H9 (cell line): ENCODE results near the gene SV2C. TPM values are rescaled to one million over a fixed set of nuclear protein-coding genes. Genes with fewer than 3 reads are reported as not detected.

ENCODE experiments used
- DNase-seq: peaks from one replicate; pipeline ENCODE4 v3.0.0-alpha.2; 2017
- H2AFZ ChIP-seq: one replicate; pipeline ENCODE4 v1.6.1; 2013; ENCODE audit warnings: mild to moderate bottlenecking, low read length, control low read depth, moderate library complexity
- H2AK5ac ChIP-seq: 2 replicates; pipeline ENCODE4 v1.6.1; 2013; ENCODE audit warnings: low read length, control low read depth, mixed read lengths; ENCODE audit not compliant: insufficient read length
- H2BK120ac ChIP-seq: one replicate; pipeline ENCODE4 v1.6.1; 2013; ENCODE audit warnings: low read depth, mild to moderate bottlenecking, low read length, control low read depth, inconsistent platforms; ENCODE audit not compliant: poor library complexity, severe bottlenecking
- H2BK12ac ChIP-seq: 2 replicates; pipeline ENCODE4 v1.6.1; 2013; ENCODE audit warnings: low read length, control low read depth, mixed read lengths, low read depth; ENCODE audit not compliant: insufficient read length
- H2BK15ac ChIP-seq: 2 replicates; pipeline ENCODE4 v1.6.1; 2013; ENCODE audit warnings: low read depth, low read length, control low read depth
- H2BK20ac ChIP-seq: one replicate; pipeline ENCODE4 v1.6.1; 2013; ENCODE audit warnings: low read depth, mild to moderate bottlenecking, low read length, control low read depth, inconsistent platforms; ENCODE audit not compliant: poor library complexity, severe bottlenecking
- H2BK5ac ChIP-seq: 2 replicates; pipeline ENCODE4 v1.6.1; 2013; ENCODE audit warnings: low read length, control low read depth, mixed read lengths; ENCODE audit not compliant: insufficient read length
- H3K14ac ChIP-seq: 2 replicates; pipeline ENCODE4 v1.6.1; 2013; ENCODE audit warnings: low read length, control low read depth; ENCODE audit not compliant: insufficient read depth
- H3K18ac ChIP-seq: 2 replicates; pipeline ENCODE4 v1.6.1; 2013; ENCODE audit warnings: low read depth, mild to moderate bottlenecking, mixed read lengths, low read length, control low read depth; ENCODE audit not compliant: insufficient read length
- H3K23ac ChIP-seq: 2 replicates; pipeline ENCODE4 v1.6.1; 2013; ENCODE audit warnings: low read length, control low read depth, mixed read lengths, low read depth; ENCODE audit not compliant: insufficient read length
- H3K23me2 ChIP-seq: 2 replicates; pipeline ENCODE4 v1.6.1; 2013; ENCODE audit warnings: low read depth, mild to moderate bottlenecking, mixed read lengths, low read length, control low read depth; ENCODE audit not compliant: insufficient read length, poor library complexity, severe bottlenecking
- H3K27ac ChIP-seq: 2 replicates; pipeline ENCODE4 v1.5.1; 2013; ENCODE audit warnings: low read length, control low read depth, mixed read lengths, low read depth; ENCODE audit not compliant: insufficient read length
- H3K27me3 ChIP-seq: 2 replicates; pipeline ENCODE4 v1.6.1; 2013; ENCODE audit warnings: low read length, control low read depth, inconsistent platforms; ENCODE audit not compliant: insufficient read depth
- H3K4ac ChIP-seq: 2 replicates; pipeline ENCODE4 v1.6.1; 2013; ENCODE audit warnings: low read depth, mild to moderate bottlenecking, control low read depth, inconsistent platforms, low read length, moderate library complexity
- H3K4me1 ChIP-seq: 2 replicates; pipeline ENCODE4 v1.6.1; 2013; ENCODE audit warnings: low read length, control low read depth, inconsistent platforms; ENCODE audit not compliant: insufficient read depth
- H3K4me2 ChIP-seq: 2 replicates; pipeline ENCODE4 v1.6.1; 2013; ENCODE audit warnings: low read length, control low read depth, mixed read lengths; ENCODE audit not compliant: insufficient read length, insufficient read depth
- H3K56ac ChIP-seq: 2 replicates; pipeline ENCODE4 v1.6.1; 2013; ENCODE audit warnings: low read depth, mild to moderate bottlenecking, mixed read lengths, low read length, control low read depth; ENCODE audit not compliant: insufficient read length
- H3K79me1 ChIP-seq: 2 replicates; pipeline ENCODE4 v1.6.1; 2013; ENCODE audit warnings: low read depth, mild to moderate bottlenecking, moderate library complexity, low read length, control low read depth, inconsistent platforms; ENCODE audit not compliant: insufficient read depth, poor library complexity, severe bottlenecking
- H3K79me2 ChIP-seq: 2 replicates; pipeline ENCODE4 v1.6.1; 2013; ENCODE audit warnings: low read length, control low read depth, inconsistent platforms; ENCODE audit not compliant: insufficient read depth
- H3K9ac ChIP-seq: 2 replicates; pipeline ENCODE4 v1.6.1; 2013; ENCODE audit warnings: low read length, control low read depth, mixed read lengths; ENCODE audit not compliant: insufficient read length; ENCODE audit errors: extremely low read depth
- H3K9me3 ChIP-seq: one replicate; pipeline ENCODE4 v1.6.1; 2013; ENCODE audit warnings: low read depth, low read length, inconsistent platforms; ENCODE audit not compliant: control insufficient read depth
- H3T11ph ChIP-seq: one replicate; pipeline ENCODE4 v1.6.1; 2013; ENCODE audit warnings: mild to moderate bottlenecking, low read length, control low read depth, inconsistent platforms
- H4K20me1 ChIP-seq: one replicate; pipeline ENCODE4 v1.6.1; 2013; ENCODE audit not compliant: control insufficient read depth, insufficient read length, insufficient read depth
- H4K5ac ChIP-seq: 2 replicates; pipeline ENCODE4 v1.6.1; 2013; ENCODE audit warnings: low read depth, mild to moderate bottlenecking, mixed read lengths, low read length, control low read depth; ENCODE audit not compliant: insufficient read length
- H4K8ac ChIP-seq: replicated peaks from 2 replicates; pipeline ENCODE4 v1.6.1; 2013; ENCODE audit warnings: low read length, control low read depth, mixed read lengths, low read depth; ENCODE audit not compliant: insufficient read length
- H4K91ac ChIP-seq: 2 replicates; pipeline ENCODE4 v1.6.1; 2013; ENCODE audit warnings: low read depth, mild to moderate bottlenecking, moderate library complexity, mixed read lengths, low read length, control low read depth; ENCODE audit not compliant: insufficient read length
- H3K27ac Mint-ChIP-seq, 3 experiments: 2 replicates in 2 of 3; 3 replicates in 1 of 3; pipeline ENCODE4 v1.8.0; 2020 to 2021; ENCODE audit warnings: mixed read lengths in 3 of 3, mild to moderate bottlenecking in 1 of 3, moderate library complexity in 1 of 3
- H3K27me3 Mint-ChIP-seq: 2 replicates; pipeline ENCODE4 v1.8.0; 2021; ENCODE audit warnings: low read depth, mild to moderate bottlenecking, moderate library complexity, mixed read lengths
- H3K36me3 Mint-ChIP-seq, 3 experiments: 2 replicates in 2 of 3; 3 replicates in 1 of 3; pipeline ENCODE4 v1.8.0; 2020 to 2021; ENCODE audit warnings: low read depth in 3 of 3, mixed read lengths in 3 of 3; ENCODE audit not compliant: insufficient read depth in 1 of 3
- H3K4me1 Mint-ChIP-seq, 2 experiments: 2 replicates each; pipeline ENCODE4 v1.8.0; 2020; ENCODE audit warnings: mixed read lengths in 2 of 2
- H3K4me3 Mint-ChIP-seq, 2 experiments: 2 replicates in 1 of 2; 3 replicates in 1 of 2; pipeline ENCODE4 v1.8.0; 2020 to 2021; ENCODE audit warnings: mild to moderate bottlenecking in 2 of 2, mixed read lengths in 2 of 2, moderate library complexity in 1 of 2
- H3K9me3 Mint-ChIP-seq, 2 experiments: 2 replicates in 1 of 2; 3 replicates in 1 of 2; pipeline ENCODE4 v1.8.0; 2020; ENCODE audit warnings: mild to moderate bottlenecking in 2 of 2, mixed read lengths in 2 of 2, moderate library complexity in 1 of 2
- CTCF ChIP-seq: fragments of 200-600 bp; sonication (generic); conservative IDR thresholded peaks from 3 replicates; pipeline ENCODE4 v1.8.0; 2021; ENCODE audit warnings: antibody characterized with exemption, mild to moderate bottlenecking
- WGBS: extraction: QIAGEN DNeasy Blood & Tissue Kit; methylation state at CpG from one replicate; pipeline ENCODE4 v1.1.7; 2013; ENCODE audit warnings: missing lambda C conversion rate, low lambda C conversion rate, mixed read lengths; ENCODE audit not compliant: insufficient read length; ENCODE audit errors: extremely low coverage; 5-methylcytosine and 5-hydroxymethylcytosine counted together
- total RNA-seq: library from RNA; stranded (reverse); gene quantifications from 2 replicates; pipeline ENCODE4 v1.2.1, GENCODE V29; 2021

SV2C gene
- total RNA-seq, 1 experiment from 2014 or later = 0.09 TPM

- Mint-ChIP-seq H3K27me3 (no peaks in the 10 kb centered on the region; the same call in 1 of the 2 replicates), H3K4me3 (no peak overlapping the region), H3K36me3 (no peaks in the 10 kb centered on the region), H3K27ac (no peak overlapping the region), H3K9me3 (no peaks in the 10 kb centered on the region), H3K4me1 (peaks cover 10 to 11% of the 10 kb centered on the region in 2 experiments; a peak in 3 of 4 replicates)
- H2AK5ac ChIP-seq = no peak overlapping the region
- H3K9ac ChIP-seq = no peak overlapping the region
- H4K5ac ChIP-seq = no peak overlapping the region
- H2BK5ac ChIP-seq = no peak overlapping the region
- no peak overlapping the region for H3K4me2 ChIP-seq
- H3K27me3 ChIP-seq = no peaks in the 10 kb centered on the region
- no peak overlapping the region for H4K91ac ChIP-seq
- TF ChIP-seq CTCF = no peak
- DNase-seq = no peak
- H3K56ac ChIP-seq = no peak overlapping the region
- no peak overlapping the region for H2BK15ac ChIP-seq
- no peak overlapping the region for H3T11ph ChIP-seq
- no CpG with 5 or more reads among the region's 10 CpGs for WGBS
- H3K23me2 ChIP-seq = no peaks in the 10 kb centered on the region
- H3K9me3 ChIP-seq = no peaks in the 10 kb centered on the region
- no peak overlapping the region for H2AFZ ChIP-seq
- H3K14ac ChIP-seq = no peak overlapping the region
- H2BK12ac ChIP-seq = no peak overlapping the region
- H3K27ac ChIP-seq = no peak overlapping the region
- H4K8ac ChIP-seq = no peak overlapping the region
- no peaks in the 10 kb centered on the region for H4K20me1 ChIP-seq
- no peaks in the 10 kb centered on the region for H3K4me1 ChIP-seq
- H2BK20ac ChIP-seq = no peak overlapping the region
- H3K79me2 ChIP-seq = no peaks in the 10 kb centered on the region
- H3K4ac ChIP-seq = no peak overlapping the region
- H3K18ac ChIP-seq = no peak overlapping the region
- H2BK120ac ChIP-seq = no peak overlapping the region
- H3K79me1 ChIP-seq = no peaks in the 10 kb centered on the region
- no peak overlapping the region for H3K23ac ChIP-seq
Observed at GRCh38 chr5:76269259-76269931, 186.2 kb downstream of the SV2C start.
